H9 (cell line): Measurements from ENCODE around the gene CARS1. TPM values are rescaled to one million over a fixed set of nuclear protein-coding genes. Genes with fewer than 3 reads are reported as not detected.

ENCODE experiments used
- DNase-seq: peaks from one replicate; pipeline ENCODE4 v3.0.0-alpha.2; 2017
- H2AFZ ChIP-seq: one replicate; pipeline ENCODE4 v1.6.1; 2013; ENCODE audit warnings: mild to moderate bottlenecking, low read length, control low read depth, moderate library complexity
- H2AK5ac ChIP-seq: 2 replicates; pipeline ENCODE4 v1.6.1; 2013; ENCODE audit warnings: low read length, control low read depth, mixed read lengths; ENCODE audit not compliant: insufficient read length
- H2BK120ac ChIP-seq: one replicate; pipeline ENCODE4 v1.6.1; 2013; ENCODE audit warnings: low read depth, mild to moderate bottlenecking, low read length, control low read depth, inconsistent platforms; ENCODE audit not compliant: poor library complexity, severe bottlenecking
- H2BK12ac ChIP-seq: 2 replicates; pipeline ENCODE4 v1.6.1; 2013; ENCODE audit warnings: low read length, control low read depth, mixed read lengths, low read depth; ENCODE audit not compliant: insufficient read length
- H2BK15ac ChIP-seq: 2 replicates; pipeline ENCODE4 v1.6.1; 2013; ENCODE audit warnings: low read depth, low read length, control low read depth
- H2BK20ac ChIP-seq: one replicate; pipeline ENCODE4 v1.6.1; 2013; ENCODE audit warnings: low read depth, mild to moderate bottlenecking, low read length, control low read depth, inconsistent platforms; ENCODE audit not compliant: poor library complexity, severe bottlenecking
- H2BK5ac ChIP-seq: 2 replicates; pipeline ENCODE4 v1.6.1; 2013; ENCODE audit warnings: low read length, control low read depth, mixed read lengths; ENCODE audit not compliant: insufficient read length
- H3K14ac ChIP-seq: 2 replicates; pipeline ENCODE4 v1.6.1; 2013; ENCODE audit warnings: low read length, control low read depth; ENCODE audit not compliant: insufficient read depth
- H3K18ac ChIP-seq: 2 replicates; pipeline ENCODE4 v1.6.1; 2013; ENCODE audit warnings: low read depth, mild to moderate bottlenecking, mixed read lengths, low read length, control low read depth; ENCODE audit not compliant: insufficient read length
- H3K23ac ChIP-seq: 2 replicates; pipeline ENCODE4 v1.6.1; 2013; ENCODE audit warnings: low read length, control low read depth, mixed read lengths, low read depth; ENCODE audit not compliant: insufficient read length
- H3K23me2 ChIP-seq: 2 replicates; pipeline ENCODE4 v1.6.1; 2013; ENCODE audit warnings: low read depth, mild to moderate bottlenecking, mixed read lengths, low read length, control low read depth; ENCODE audit not compliant: insufficient read length, poor library complexity, severe bottlenecking
- H3K27ac ChIP-seq: 2 replicates; pipeline ENCODE4 v1.5.1; 2013; ENCODE audit warnings: low read length, control low read depth, mixed read lengths, low read depth; ENCODE audit not compliant: insufficient read length
- H3K27me3 ChIP-seq: 2 replicates; pipeline ENCODE4 v1.6.1; 2013; ENCODE audit warnings: low read length, control low read depth, inconsistent platforms; ENCODE audit not compliant: insufficient read depth
- H3K4ac ChIP-seq: 2 replicates; pipeline ENCODE4 v1.6.1; 2013; ENCODE audit warnings: low read depth, mild to moderate bottlenecking, control low read depth, inconsistent platforms, low read length, moderate library complexity
- H3K4me1 ChIP-seq: 2 replicates; pipeline ENCODE4 v1.6.1; 2013; ENCODE audit warnings: low read length, control low read depth, inconsistent platforms; ENCODE audit not compliant: insufficient read depth
- H3K4me2 ChIP-seq: 2 replicates; pipeline ENCODE4 v1.6.1; 2013; ENCODE audit warnings: low read length, control low read depth, mixed read lengths; ENCODE audit not compliant: insufficient read length, insufficient read depth
- H3K56ac ChIP-seq: 2 replicates; pipeline ENCODE4 v1.6.1; 2013; ENCODE audit warnings: low read depth, mild to moderate bottlenecking, mixed read lengths, low read length, control low read depth; ENCODE audit not compliant: insufficient read length
- H3K79me1 ChIP-seq: 2 replicates; pipeline ENCODE4 v1.6.1; 2013; ENCODE audit warnings: low read depth, mild to moderate bottlenecking, moderate library complexity, low read length, control low read depth, inconsistent platforms; ENCODE audit not compliant: insufficient read depth, poor library complexity, severe bottlenecking
- H3K79me2 ChIP-seq: 2 replicates; pipeline ENCODE4 v1.6.1; 2013; ENCODE audit warnings: low read length, control low read depth, inconsistent platforms; ENCODE audit not compliant: insufficient read depth
- H3K9ac ChIP-seq: 2 replicates; pipeline ENCODE4 v1.6.1; 2013; ENCODE audit warnings: low read length, control low read depth, mixed read lengths; ENCODE audit not compliant: insufficient read length; ENCODE audit errors: extremely low read depth
- H3K9me3 ChIP-seq: one replicate; pipeline ENCODE4 v1.6.1; 2013; ENCODE audit warnings: low read depth, low read length, inconsistent platforms; ENCODE audit not compliant: control insufficient read depth
- H3T11ph ChIP-seq: one replicate; pipeline ENCODE4 v1.6.1; 2013; ENCODE audit warnings: mild to moderate bottlenecking, low read length, control low read depth, inconsistent platforms
- H4K20me1 ChIP-seq: one replicate; pipeline ENCODE4 v1.6.1; 2013; ENCODE audit not compliant: control insufficient read depth, insufficient read length, insufficient read depth
- H4K5ac ChIP-seq: 2 replicates; pipeline ENCODE4 v1.6.1; 2013; ENCODE audit warnings: low read depth, mild to moderate bottlenecking, mixed read lengths, low read length, control low read depth; ENCODE audit not compliant: insufficient read length
- H4K8ac ChIP-seq: replicated peaks from 2 replicates; pipeline ENCODE4 v1.6.1; 2013; ENCODE audit warnings: low read length, control low read depth, mixed read lengths, low read depth; ENCODE audit not compliant: insufficient read length
- H4K91ac ChIP-seq: 2 replicates; pipeline ENCODE4 v1.6.1; 2013; ENCODE audit warnings: low read depth, mild to moderate bottlenecking, moderate library complexity, mixed read lengths, low read length, control low read depth; ENCODE audit not compliant: insufficient read length
- H3K27ac Mint-ChIP-seq, 3 experiments: 2 replicates in 2 of 3; 3 replicates in 1 of 3; pipeline ENCODE4 v1.8.0; 2020 to 2021; ENCODE audit warnings: mixed read lengths in 3 of 3, mild to moderate bottlenecking in 1 of 3, moderate library complexity in 1 of 3
- H3K27me3 Mint-ChIP-seq: 2 replicates; pipeline ENCODE4 v1.8.0; 2021; ENCODE audit warnings: low read depth, mild to moderate bottlenecking, moderate library complexity, mixed read lengths
- H3K36me3 Mint-ChIP-seq, 3 experiments: 2 replicates in 2 of 3; 3 replicates in 1 of 3; pipeline ENCODE4 v1.8.0; 2020 to 2021; ENCODE audit warnings: low read depth in 3 of 3, mixed read lengths in 3 of 3; ENCODE audit not compliant: insufficient read depth in 1 of 3
- H3K4me1 Mint-ChIP-seq, 2 experiments: 2 replicates each; pipeline ENCODE4 v1.8.0; 2020; ENCODE audit warnings: mixed read lengths in 2 of 2
- H3K4me3 Mint-ChIP-seq, 2 experiments: 2 replicates in 1 of 2; 3 replicates in 1 of 2; pipeline ENCODE4 v1.8.0; 2020 to 2021; ENCODE audit warnings: mild to moderate bottlenecking in 2 of 2, mixed read lengths in 2 of 2, moderate library complexity in 1 of 2
- H3K9me3 Mint-ChIP-seq, 2 experiments: 2 replicates in 1 of 2; 3 replicates in 1 of 2; pipeline ENCODE4 v1.8.0; 2020; ENCODE audit warnings: mild to moderate bottlenecking in 2 of 2, mixed read lengths in 2 of 2, moderate library complexity in 1 of 2
- CTCF ChIP-seq: fragments of 200-600 bp; sonication (generic); conservative IDR thresholded peaks from 3 replicates; pipeline ENCODE4 v1.8.0; 2021; ENCODE audit warnings: antibody characterized with exemption, mild to moderate bottlenecking
- WGBS: extraction: QIAGEN DNeasy Blood & Tissue Kit; methylation state at CpG from one replicate; pipeline ENCODE4 v1.1.7; 2013; ENCODE audit warnings: missing lambda C conversion rate, low lambda C conversion rate, mixed read lengths; ENCODE audit not compliant: insufficient read length; ENCODE audit errors: extremely low coverage; 5-methylcytosine and 5-hydroxymethylcytosine counted together
- total RNA-seq: library from RNA; stranded (reverse); gene quantifications from 2 replicates; pipeline ENCODE4 v1.2.1, GENCODE V29; 2021

The CARS1 gene
- total RNA-seq, 1 experiment from 2014 or later, result 92.3 TPM

GRCh38 chr11:2990617-2991451 lies 66.4 kb downstream of the CARS1 start:
- no peaks in the 10 kb centered on the region for H3K79me1 ChIP-seq
- no peaks in the 10 kb centered on the region for H4K20me1 ChIP-seq
- H3K23ac ChIP-seq, result no peak overlapping the region
- peaks cover 12 to 14% (median 12%) of the 10 kb centered on the region in 3 experiments; a peak in 6 of 7 replicates for H3K36me3 Mint-ChIP-seq
- no peak for DNase-seq
- H2BK120ac ChIP-seq, result no peak overlapping the region
- H3K27me3 Mint-ChIP-seq, result no peaks in the 10 kb centered on the region
- no peak overlapping the region for H2AK5ac ChIP-seq
- no peak for TF ChIP-seq CTCF
- no peak overlapping the region for H4K5ac ChIP-seq
- no peak overlapping the region for H3K4ac ChIP-seq
- H3K56ac ChIP-seq, result no peak overlapping the region
- H3K9me3 ChIP-seq, result no peaks in the 10 kb centered on the region
- H3K9ac ChIP-seq, result peak overlapping the region; percentile 81
- H3K9me3 Mint-ChIP-seq, result no peaks in the 10 kb centered on the region; a peak in 1 of 5 replicates
- no peak overlapping the region for H2BK12ac ChIP-seq
- peak overlapping the region; percentile 94 for H3K4me3 Mint-ChIP-seq
- no peak overlapping the region for H2BK15ac ChIP-seq
- H2AFZ ChIP-seq, result no peak overlapping the region
- H3T11ph ChIP-seq, result no peak overlapping the region
- H2BK5ac ChIP-seq, result no peak overlapping the region
- no peaks in the 10 kb centered on the region for H3K27me3 ChIP-seq
- peaks cover 4% of the 10 kb centered on the region for H3K4me1 ChIP-seq
- H3K18ac ChIP-seq, result no peak overlapping the region
- no peak overlapping the region for H2BK20ac ChIP-seq
- no peak overlapping the region for H4K8ac ChIP-seq
- peaks cover 31% of the 10 kb centered on the region in 2 experiments for H3K4me1 Mint-ChIP-seq
- H3K4me2 ChIP-seq, result peak overlapping the region; percentile 97
- H4K91ac ChIP-seq, result no peak overlapping the region
- H3K27ac Mint-ChIP-seq, result peak overlapping the region; percentile 93 to 96 (median 95)
- peaks cover 49% of the 10 kb centered on the region; the same call in 1 of the 2 replicates for H3K79me2 ChIP-seq
- peaks cover 18% of the 10 kb centered on the region for H3K23me2 ChIP-seq
- no peak overlapping the region for H3K27ac ChIP-seq
- H3K14ac ChIP-seq, result peak overlapping the region; percentile 66
- no CpG with 5 or more reads among the region's 17 CpGs for WGBS
